ENCODE results near the gene FAM174C. TPM values are rescaled to one million over a fixed set of nuclear protein-coding genes. Genes with fewer than 3 reads are reported as not detected.

FAM174C gene
- total RNA-seq, 4 donors from 2014 or later, result 24.9 to 58.9 (median 43.6) TPM

- intact Hi-C loops (cut with DNase I), result no loop called here
- H3K4me3 ChIP-seq, result peak overlapping the region; percentile 77 to 89 (median 82)
Observed at GRCh38 chr19:1253514-1254080, 21.7 kb upstream of the FAM174C start.

DNA sequence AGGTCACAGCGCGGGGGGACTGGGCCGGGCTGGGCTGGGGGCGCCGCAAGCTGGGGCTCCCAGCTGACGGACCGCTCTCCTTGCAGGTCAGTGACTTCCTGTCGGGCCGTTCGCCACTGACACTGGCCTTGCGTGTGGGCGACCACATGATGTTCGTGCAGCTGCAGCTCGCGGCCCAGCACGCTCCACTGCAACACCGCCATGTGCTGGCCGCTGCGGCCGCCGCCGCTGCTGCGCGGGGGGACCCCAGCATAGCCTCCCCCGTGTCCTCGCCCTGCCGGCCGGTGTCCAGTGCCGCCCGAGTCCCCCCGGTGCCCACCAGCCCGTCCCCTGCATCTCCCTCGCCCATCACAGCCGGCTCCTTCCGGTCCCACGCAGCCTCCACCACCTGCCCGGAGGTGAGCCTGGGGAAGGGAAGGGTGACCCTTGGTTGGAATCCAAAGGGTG, 21.2 kb upstream of the FAM174C start:
- Histone ChIP-seq H3K4me1 (peaks cover 61 to 88% (median 82%) of the 10 kb centered on the region in 4 donors), H3K36me3 (peaks cover 36 to 73% (median 65%) of the 10 kb centered on the region in 4 donors), H3K9me3 (no peaks in the 10 kb centered on the region), H3K4me3 (peak overlapping the region; percentile 77 to 89 (median 82)), H3K27me3 (peaks cover 0 to 3% (median 0%) of the 10 kb centered on the region in 4 donors), H3K27ac (replicated peaks in 1 of 4) (peak overlapping the region; percentile 99 to 100 (median 100))
- no peak for DNase-seq (ENCODE audit: extremely low spot score)
- TF ChIP-seq POLR2A (IDR thresholded peaks at IDR 0.05; ENCODE audit: low read depth) (no peak), POLR2AphosphoS5 (IDR thresholded peaks at IDR 0.05) (peak in 1 of 2 donors; percentile 73)
- TF ChIP-seq, protein P1, sequence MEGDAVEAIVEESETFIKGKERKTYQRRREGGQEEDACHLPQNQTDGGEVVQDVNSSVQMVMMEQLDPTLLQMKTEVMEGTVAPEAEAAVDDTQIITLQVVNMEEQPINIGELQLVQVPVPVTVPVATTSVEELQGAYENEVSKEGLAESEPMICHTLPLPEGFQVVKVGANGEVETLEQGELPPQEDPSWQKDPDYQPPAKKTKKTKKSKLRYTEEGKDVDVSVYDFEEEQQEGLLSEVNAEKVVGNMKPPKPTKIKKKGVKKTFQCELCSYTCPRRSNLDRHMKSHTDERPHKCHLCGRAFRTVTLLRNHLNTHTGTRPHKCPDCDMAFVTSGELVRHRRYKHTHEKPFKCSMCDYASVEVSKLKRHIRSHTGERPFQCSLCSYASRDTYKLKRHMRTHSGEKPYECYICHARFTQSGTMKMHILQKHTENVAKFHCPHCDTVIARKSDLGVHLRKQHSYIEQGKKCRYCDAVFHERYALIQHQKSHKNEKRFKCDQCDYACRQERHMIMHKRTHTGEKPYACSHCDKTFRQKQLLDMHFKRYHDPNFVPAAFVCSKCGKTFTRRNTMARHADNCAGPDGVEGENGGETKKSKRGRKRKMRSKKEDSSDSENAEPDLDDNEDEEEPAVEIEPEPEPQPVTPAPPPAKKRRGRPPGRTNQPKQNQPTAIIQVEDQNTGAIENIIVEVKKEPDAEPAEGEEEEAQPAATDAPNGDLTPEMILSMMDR (IDR thresholded peaks at IDR 0.05), result no peak
- WGBS, result 75% methylated on average over 20 of the region's 37 CpGs
- intact Hi-C loops (cut with DNase I), result no loop called here

More at GRCh38 chr19:1253514-1254080, 21.7 kb upstream of the FAM174C start:
- 13% methylated on average over 16 of the region's 23 CpGs for WGBS
- Histone ChIP-seq H3K27me3 (peaks cover 0 to 3% (median 0%) of the 10 kb centered on the region in 4 donors), H3K27ac (replicated peaks in 1 of 4) (peak overlapping the region; percentile 99 to 100 (median 100)), H3K9me3 (no peaks in the 10 kb centered on the region), H3K36me3 (peaks cover 36 to 73% (median 65%) of the 10 kb centered on the region in 4 donors), H3K4me1 (peaks cover 56 to 83% (median 76%) of the 10 kb centered on the region in 4 donors)
- peak; percentile 95 for DNase-seq (ENCODE audit: extremely low spot score)
- peak; percentile 6 to 53 for TF ChIP-seq POLR2AphosphoS5 (IDR thresholded peaks at IDR 0.05)
- TF ChIP-seq POLR2A (IDR thresholded peaks at IDR 0.05; ENCODE audit: low read depth), result no peak

DNA sequence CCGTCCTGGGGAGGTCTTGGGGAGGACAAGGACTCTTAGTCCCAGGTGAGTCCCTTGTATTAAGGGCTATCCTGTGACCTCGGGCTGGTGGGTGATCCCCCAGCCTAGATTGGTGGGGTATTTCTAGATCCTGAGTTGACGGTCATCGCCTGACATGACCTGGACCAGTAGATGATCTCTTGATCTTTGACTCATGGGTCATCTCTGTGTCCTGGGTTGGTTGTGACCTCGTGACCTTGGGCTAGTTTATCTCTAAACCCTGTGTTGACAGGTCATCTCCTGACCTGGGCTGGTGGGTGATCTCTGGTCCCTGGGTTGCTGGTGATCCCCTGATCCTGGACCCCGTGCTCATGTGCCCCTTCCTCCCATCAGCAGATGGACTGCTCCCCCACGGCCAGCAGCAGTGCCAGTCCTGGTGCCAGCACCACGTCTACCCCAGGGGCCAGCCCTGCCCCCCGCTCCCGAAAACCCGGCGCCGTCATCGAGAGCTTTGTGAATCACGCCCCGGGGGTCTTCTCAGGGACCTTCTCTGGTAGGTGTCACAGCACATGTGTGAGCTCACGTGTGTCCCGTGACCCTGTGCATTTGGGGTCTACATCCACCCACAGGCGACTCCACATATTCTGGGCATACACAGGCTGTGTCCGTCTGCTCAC, 20.7 kb upstream of the FAM174C start:
- 85% methylated on average over 16 of the region's 20 CpGs for WGBS
- Histone ChIP-seq H3K36me3 (peaks cover 36 to 73% (median 65%) of the 10 kb centered on the region in 4 donors), H3K4me3 (peak overlapping the region; percentile 77 to 89 (median 82)), H3K27ac (replicated peaks in 1 of 4) (peak overlapping the region; percentile 99 to 100 (median 100)), H3K4me1 (peaks cover 67 to 94% (median 87%) of the 10 kb centered on the region in 4 donors), H3K9me3 (no peaks in the 10 kb centered on the region), H3K27me3 (no peaks in the 10 kb centered on the region)
- no peak for TF ChIP-seq POLR2AphosphoS5 (IDR thresholded peaks at IDR 0.05)
- TF ChIP-seq, protein P1 (IDR thresholded peaks at IDR 0.05), result no peak
- TF ChIP-seq POLR2A (IDR thresholded peaks at IDR 0.05; ENCODE audit: low read depth), result no peak
- TF ChIP-seq EP300 (IDR thresholded peaks at IDR 0.05), result no peak
- intact Hi-C loops (cut with DNase I), result no loop called here
- DNase-seq (ENCODE audit: extremely low spot score), result no peak

DNA sequence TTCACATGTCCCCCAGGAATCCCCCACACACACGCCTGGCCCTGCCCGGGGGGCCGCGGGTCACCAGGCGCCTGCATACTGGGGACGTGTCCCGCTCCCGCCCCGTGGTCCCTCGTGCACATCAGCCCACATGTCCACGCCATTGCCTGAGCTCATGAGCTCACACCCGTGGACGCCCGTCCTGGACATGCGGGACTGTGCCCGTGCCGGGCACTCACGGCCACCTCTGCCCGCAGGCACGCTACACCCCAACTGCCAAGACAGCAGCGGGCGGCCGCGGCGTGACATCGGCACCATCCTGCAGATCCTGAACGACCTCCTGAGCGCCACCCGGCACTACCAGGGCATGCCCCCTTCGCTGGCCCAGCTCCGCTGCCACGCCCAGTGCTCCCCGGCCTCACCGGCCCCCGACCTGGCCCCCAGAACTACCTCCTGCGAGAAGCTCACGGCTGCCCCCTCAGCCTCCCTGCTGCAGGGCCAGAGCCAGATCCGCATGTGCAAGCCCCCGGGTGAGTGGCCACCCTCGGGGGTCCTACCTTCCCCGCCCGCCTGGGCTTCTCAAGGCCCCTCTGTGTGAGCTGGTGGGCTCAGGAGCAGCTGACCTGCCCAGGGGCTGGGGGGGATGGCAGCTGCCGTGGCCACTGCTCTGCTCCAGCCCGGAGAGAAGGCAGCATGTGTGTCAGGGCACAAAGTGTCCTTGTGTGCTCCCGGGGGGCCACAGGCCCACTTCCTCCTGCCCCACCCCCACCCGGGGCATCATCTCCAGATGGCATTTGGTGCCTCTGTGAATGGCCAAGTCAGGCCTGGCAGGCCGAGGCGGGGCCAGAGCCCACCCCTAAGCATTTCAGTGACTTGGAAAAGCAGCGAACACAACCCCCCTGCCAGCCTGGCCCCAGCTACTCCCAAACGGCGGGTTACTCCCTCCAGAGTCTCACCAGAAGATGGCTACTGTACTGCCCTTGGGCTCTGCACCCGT, 19.9 kb upstream of the FAM174C start:
- Histone ChIP-seq H3K4me3 (no peak overlapping the region), H3K36me3 (peaks cover 36 to 67% (median 63%) of the 10 kb centered on the region in 4 donors), H3K27ac (replicated peaks in 1 of 4) (peak overlapping the region; percentile 99 to 100 (median 100)), H3K4me1 (peaks cover 75 to 100% (median 95%) of the 10 kb centered on the region in 4 donors), H3K27me3 (no peaks in the 10 kb centered on the region), H3K9me3 (no peaks in the 10 kb centered on the region)
- intact Hi-C loops (cut with DNase I), result no loop called here
- WGBS, result 85% methylated on average over 28 of the region's 52 CpGs
- no peak for DNase-seq (ENCODE audit: extremely low spot score)
- TF ChIP-seq POLR2A (IDR thresholded peaks at IDR 0.05; ENCODE audit: low read depth), result no peak
- no peak for TF ChIP-seq EP300 (IDR thresholded peaks at IDR 0.05)
- TF ChIP-seq, protein P1 (IDR thresholded peaks at IDR 0.05), result no peak
- TF ChIP-seq POLR2AphosphoS5 (IDR thresholded peaks at IDR 0.05), result no peak
